Karpas-422 (cell line): Measurements from ENCODE around the gene STMN1. TPM values are rescaled to one million over a fixed set of nuclear protein-coding genes. Genes with fewer than 3 reads are reported as not detected.

Experiments used
- DNase-seq: peaks from one replicate; pipeline ENCODE4 v3.0.0-alpha.2; 2015
- H2AFZ ChIP-seq: fragments of 200-600 bp; sonication (generic); 2 replicates; pipeline ENCODE4 v1.6.1; 2014; ENCODE audit warnings: antibody characterized with exemption, low read length, mixed read lengths
- H3K27ac ChIP-seq: fragments of 200-600 bp; sonication (generic); 2 replicates; pipeline ENCODE4 v1.5.1; 2014; ENCODE audit warnings: mild to moderate bottlenecking, low read length, moderate library complexity
- H3K27me3 ChIP-seq: fragments of 200-600 bp; sonication (generic); 2 replicates; pipeline ENCODE4 v1.6.1; 2014; ENCODE audit warnings: low read length, mixed read lengths
- H3K36me3 ChIP-seq: fragments of 200-600 bp; sonication (generic); 2 replicates; pipeline ENCODE4 v1.6.1; 2014; ENCODE audit warnings: low read length, mixed read lengths; ENCODE audit not compliant: insufficient read depth
- H3K4me1 ChIP-seq: fragments of 200-600 bp; sonication (generic); 2 replicates; pipeline ENCODE4 v1.6.1; 2014; ENCODE audit warnings: mild to moderate bottlenecking, low read length, mixed read lengths
- H3K4me2 ChIP-seq: fragments of 200-600 bp; sonication (generic); 2 replicates; pipeline ENCODE4 v1.6.1; 2014; ENCODE audit warnings: low read length, low read depth, mild to moderate bottlenecking; ENCODE audit not compliant: poor library complexity, severe bottlenecking
- H3K4me3 ChIP-seq: fragments of 200-600 bp; sonication (generic); 2 replicates; pipeline ENCODE4 v1.5.1; 2014; ENCODE audit warnings: mild to moderate bottlenecking, antibody characterized with exemption, low read length, mixed read lengths
- H3K79me2 ChIP-seq: fragments of 200-600 bp; sonication (generic); 2 replicates; pipeline ENCODE4 v1.6.1; 2014; ENCODE audit warnings: mild to moderate bottlenecking, low read length, mixed read lengths
- H3K9ac ChIP-seq: fragments of 200-600 bp; sonication (generic); 2 replicates; pipeline ENCODE4 v1.6.0; 2014; ENCODE audit warnings: low read length
- H3K9me2 ChIP-seq: fragments of 200-600 bp; sonication (generic), shearing (Covaris generic); replicated peaks from 2 replicates; pipeline ENCODE4 v1.6.0; 2014; ENCODE audit warnings: mild to moderate bottlenecking, low read length, moderate library complexity; ENCODE audit not compliant: insufficient read depth
- H3K9me3 ChIP-seq: fragments of 300-700, 200-600 bp; sonication (generic); 2 replicates; pipeline ENCODE4 v1.6.1; 2014; ENCODE audit warnings: low read length, mixed read lengths
- H4K20me1 ChIP-seq: fragments of 200-600 bp; sonication (generic); 2 replicates; pipeline ENCODE4 v1.6.1; 2014; ENCODE audit warnings: mild to moderate bottlenecking, antibody characterized with exemption, low read length, low read depth; ENCODE audit not compliant: insufficient read depth
- total RNA-seq: library from RNA; depleted of rRNA; stranded (reverse); fragments of >200 nt; shearing (Covaris generic); gene quantifications from 2 replicates; pipeline ENCODE4 v1.2.3, GENCODE V29; 2014; ENCODE audit warnings: low replicate concordance

Gene STMN1
- total RNA-seq, 1 experiment from 2014 or later = 173 TPM

DNA sequence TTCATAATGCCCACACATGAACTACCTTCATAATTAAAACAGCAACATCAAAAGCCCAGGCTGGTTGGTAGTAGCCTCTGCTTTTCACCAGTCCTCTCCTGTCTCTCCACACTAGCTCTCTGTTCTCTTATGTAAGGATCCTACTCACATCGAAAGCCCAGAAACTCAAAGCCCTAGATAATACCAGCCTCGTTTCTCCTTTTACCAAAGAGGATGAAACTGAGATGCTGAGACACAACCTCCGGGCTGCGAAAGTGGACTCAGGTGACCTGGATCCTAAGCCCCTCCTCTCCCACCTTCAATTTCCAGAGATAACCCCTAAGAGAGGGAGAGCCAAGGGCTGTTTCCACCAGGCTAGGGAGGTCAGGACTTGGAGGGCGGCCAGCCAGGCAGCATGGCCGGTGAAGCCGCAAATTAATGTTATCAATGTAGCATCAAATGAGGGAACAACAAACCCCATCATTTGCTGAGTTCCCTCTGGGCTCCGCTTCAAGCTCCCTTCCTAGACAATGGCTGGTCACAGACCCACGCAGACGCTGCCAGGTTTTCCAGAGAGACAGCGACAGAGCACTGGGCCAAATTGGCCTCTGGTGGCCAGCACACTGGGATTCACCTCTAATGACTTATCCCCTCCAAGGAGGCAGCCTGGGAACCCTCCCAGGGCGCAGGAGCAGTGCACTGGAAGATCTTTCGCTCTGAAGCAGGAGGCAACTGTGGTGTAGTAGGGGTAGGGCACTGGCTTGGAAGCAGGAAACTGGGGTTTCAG is 20.7 kb upstream of the STMN1 start:
- no peaks in the 10 kb centered on the region for H3K36me3 ChIP-seq
- H3K9me2 ChIP-seq = no peaks in the 10 kb centered on the region
- H3K9ac ChIP-seq = no peak overlapping the region
- H3K4me1 ChIP-seq = peaks cover 4% of the 10 kb centered on the region; the same call in 1 of the 2 replicates
- no peaks in the 10 kb centered on the region for H4K20me1 ChIP-seq
- no peak overlapping the region for H3K4me2 ChIP-seq
- H3K9me3 ChIP-seq = no peaks in the 10 kb centered on the region
- H3K27ac ChIP-seq = no peak overlapping the region
- H2AFZ ChIP-seq = no peak overlapping the region
- no peak for DNase-seq
- H3K4me3 ChIP-seq = no peak overlapping the region
- H3K79me2 ChIP-seq = no peaks in the 10 kb centered on the region
- H3K27me3 ChIP-seq = no peaks in the 10 kb centered on the region

DNA sequence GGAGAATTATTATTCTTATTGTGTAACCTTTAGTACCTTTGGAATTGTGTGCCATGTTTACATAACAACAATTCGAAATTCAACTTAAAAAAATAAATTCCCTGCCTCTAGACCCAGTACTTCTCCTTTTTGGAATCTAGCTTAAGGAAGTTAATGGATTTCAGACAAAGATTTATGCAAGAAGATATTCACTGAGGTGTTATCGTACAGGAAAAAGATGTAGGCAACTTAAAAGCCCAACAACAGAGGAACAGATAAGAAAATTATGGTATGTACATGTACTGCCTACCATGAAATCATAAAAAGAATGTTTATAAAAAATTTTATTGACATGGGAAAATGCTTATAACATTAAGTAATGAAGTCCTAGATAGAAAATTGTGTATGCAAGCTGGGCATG is 18.2 kb upstream of the STMN1 start:
- H3K9me3 ChIP-seq = no peaks in the 10 kb centered on the region
- no peaks in the 10 kb centered on the region for H3K9me2 ChIP-seq
- no peak overlapping the region for H3K9ac ChIP-seq
- no peak overlapping the region for H2AFZ ChIP-seq
- no peaks in the 10 kb centered on the region for H3K27me3 ChIP-seq
- H3K4me2 ChIP-seq = no peak overlapping the region
- DNase-seq = no peak
- H3K36me3 ChIP-seq = no peaks in the 10 kb centered on the region
- no peaks in the 10 kb centered on the region for H4K20me1 ChIP-seq
- no peak overlapping the region for H3K27ac ChIP-seq
- no peak overlapping the region for H3K4me3 ChIP-seq
- H3K4me1 ChIP-seq = peaks cover 3% of the 10 kb centered on the region; the same call in 1 of the 2 replicates
- no peaks in the 10 kb centered on the region for H3K79me2 ChIP-seq

DNA sequence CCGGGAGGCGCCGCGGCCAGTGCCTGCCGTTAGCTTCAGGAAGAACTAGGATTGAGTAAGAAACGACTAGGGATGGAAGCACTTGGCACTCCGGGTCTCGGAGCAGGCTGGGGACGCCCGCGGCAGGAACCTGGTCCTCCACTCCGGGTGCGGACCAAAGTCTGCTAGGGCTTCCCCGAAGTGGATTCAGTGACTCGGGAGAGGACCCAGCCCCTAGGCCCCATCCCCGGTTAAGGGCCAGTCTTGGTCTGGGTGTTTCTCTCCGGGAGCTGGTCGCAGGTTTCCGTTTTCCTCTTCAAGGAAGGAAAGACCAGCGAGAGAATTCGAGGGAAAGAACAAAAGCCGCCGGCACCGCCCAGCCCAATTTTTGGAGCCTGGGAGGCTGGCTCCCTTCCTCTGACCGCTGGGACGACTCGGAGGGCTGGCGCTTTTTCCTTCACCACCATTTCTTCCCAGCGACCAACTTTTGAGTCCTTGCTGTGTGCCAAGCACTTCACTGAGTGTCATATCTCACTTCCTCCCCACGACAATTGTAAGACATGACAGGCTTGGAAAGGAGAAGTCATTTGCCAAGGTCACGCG is 16.8 kb upstream of the STMN1 start:
- H3K27ac ChIP-seq = no peak overlapping the region
- H3K9me3 ChIP-seq = no peaks in the 10 kb centered on the region
- DNase-seq = no peak
- H3K4me1 ChIP-seq = peaks cover 3% of the 10 kb centered on the region; the same call in 1 of the 2 replicates
- H3K4me2 ChIP-seq = no peak overlapping the region
- no peaks in the 10 kb centered on the region for H3K27me3 ChIP-seq
- H3K4me3 ChIP-seq = no peak overlapping the region
- no peaks in the 10 kb centered on the region for H4K20me1 ChIP-seq
- no peak overlapping the region for H3K9ac ChIP-seq
- H3K9me2 ChIP-seq = no peaks in the 10 kb centered on the region
- H2AFZ ChIP-seq = no peak overlapping the region
- H3K36me3 ChIP-seq = no peaks in the 10 kb centered on the region
- no peaks in the 10 kb centered on the region for H3K79me2 ChIP-seq

GRCh38 chr1:25922056-25922970 is 16.1 kb upstream of the STMN1 start:
- DNase-seq = no peak

DNA sequence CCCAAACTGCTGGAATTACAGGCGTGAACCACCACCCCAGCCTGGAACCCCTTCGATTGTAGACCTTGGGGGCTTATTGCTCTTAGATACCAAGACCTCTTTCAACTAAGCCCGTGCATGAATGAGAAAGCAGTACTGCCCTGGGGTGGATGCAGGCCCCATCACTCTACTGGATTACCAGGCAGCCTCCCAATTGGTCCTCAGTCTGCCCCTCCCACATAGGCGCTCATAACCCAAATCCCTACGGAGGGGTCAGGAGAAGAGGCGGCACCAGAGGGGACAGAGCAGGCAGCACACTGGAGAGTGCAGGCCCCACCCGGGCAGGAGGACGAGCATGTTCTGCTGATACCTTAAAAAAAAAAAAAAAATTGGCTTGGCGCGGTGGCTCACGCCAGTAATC is 12.4 kb upstream of the STMN1 start:
- H3K9me2 ChIP-seq = no peaks in the 10 kb centered on the region
- DNase-seq = no peak
- H3K4me3 ChIP-seq = no peak overlapping the region
- H2AFZ ChIP-seq = no peak overlapping the region
- H3K9ac ChIP-seq = no peak overlapping the region
- no peak overlapping the region for H3K4me2 ChIP-seq
- H3K36me3 ChIP-seq = no peaks in the 10 kb centered on the region
- no peaks in the 10 kb centered on the region for H3K27me3 ChIP-seq
- H3K27ac ChIP-seq = no peak overlapping the region
- H3K4me1 ChIP-seq = peaks cover 9% of the 10 kb centered on the region
- H3K9me3 ChIP-seq = no peaks in the 10 kb centered on the region
- no peaks in the 10 kb centered on the region for H3K79me2 ChIP-seq
- H4K20me1 ChIP-seq = no peaks in the 10 kb centered on the region

More at GRCh38 chr1:25922056-25922970, 16.1 kb upstream of the STMN1 start:
- Histone ChIP-seq H3K36me3 (no peaks in the 10 kb centered on the region), H4K20me1 (no peaks in the 10 kb centered on the region), H3K79me2 (no peaks in the 10 kb centered on the region), H3K9me3 (no peaks in the 10 kb centered on the region), H2AFZ (no peak overlapping the region), H3K9ac (no peak overlapping the region), H3K4me1 (peaks cover 3% of the 10 kb centered on the region; the same call in 1 of the 2 replicates), H3K9me2 (no peaks in the 10 kb centered on the region), H3K27ac (no peak overlapping the region), H3K27me3 (no peaks in the 10 kb centered on the region), H3K4me2 (no peak overlapping the region), H3K4me3 (no peak overlapping the region)

- H3K9ac ChIP-seq = no peak overlapping the region
- H3K9me3 ChIP-seq = no peaks in the 10 kb centered on the region
- no peaks in the 10 kb centered on the region for H3K36me3 ChIP-seq
- H4K20me1 ChIP-seq = no peaks in the 10 kb centered on the region
- no peaks in the 10 kb centered on the region for H3K27me3 ChIP-seq
- H3K79me2 ChIP-seq = no peaks in the 10 kb centered on the region
- H3K4me3 ChIP-seq = no peak overlapping the region
- H3K4me2 ChIP-seq = no peak overlapping the region
- H3K27ac ChIP-seq = no peak overlapping the region
- no peak for DNase-seq
- peaks cover 9% of the 10 kb centered on the region for H3K4me1 ChIP-seq
- H3K9me2 ChIP-seq = no peaks in the 10 kb centered on the region
- no peak overlapping the region for H2AFZ ChIP-seq
These were observed 11.8 kb upstream of the STMN1 start for GRCh38 chr1:25917996-25918395.

GRCh38 chr1:25916460-25916859 is 10.2 kb upstream of the STMN1 start:
- Histone ChIP-seq H3K36me3 (no peaks in the 10 kb centered on the region), H4K20me1 (no peaks in the 10 kb centered on the region), H3K27ac (no peak overlapping the region), H3K4me2 (no peak overlapping the region), H3K79me2 (no peaks in the 10 kb centered on the region), H2AFZ (no peak overlapping the region), H3K9ac (no peak overlapping the region), H3K27me3 (no peaks in the 10 kb centered on the region), H3K9me2 (no peaks in the 10 kb centered on the region), H3K4me3 (no peak overlapping the region), H3K4me1 (peaks cover 9% of the 10 kb centered on the region), H3K9me3 (no peaks in the 10 kb centered on the region)
- DNase-seq = no peak
